GM12878 (cell line): ENCODE results near the gene RGL4. TPM values are rescaled to one million over a fixed set of nuclear protein-coding genes. Genes with fewer than 3 reads are reported as not detected.

Source experiments
- ATAC-seq: fragments of 200-7000 bp; cut with Tn5 transposase; 3 replicates; pipeline ENCODE4 v1.9.1; 2020; ENCODE audit warnings: mild to moderate bottlenecking, moderate library complexity
- BruUV-seq: library from RNA; stranded (reverse); fragments of 400-500 nt; replicated peaks from 2 replicates; lab custom pipeline; 2021; lab: Mats Ljungman, UMichigan
- CTCF ChIA-PET: fragments of 300-600 bp; sonication (Branson Sonifier 250); formaldehyde crosslinking; extraction: SDS; loops from one replicate; lab custom pipeline; 2021; ENCODE audit warnings: inconsistent platforms; lab: Yijun Ruan, JAX
- POLR2A ChIA-PET: fragments of 350-600 bp; formaldehyde crosslinking; extraction: SDS; loops from one replicate; lab custom pipeline; 2021; ENCODE audit warnings: inconsistent platforms; lab: Charles Lee
- RAD21 ChIA-PET: fragments of 300-600 bp; sonication (Branson Sonifier 250); formaldehyde crosslinking; loops from one replicate; lab custom pipeline; 2023; ENCODE audit warnings: antibody characterized with exemption; ENCODE audit not compliant: unreplicated experiment; lab: Charles Lee
- SMC1A ChIA-PET: fragments of 300-600 bp; sonication (Branson Sonifier 250); formaldehyde crosslinking; loops from one replicate; lab custom pipeline; 2023; ENCODE audit not compliant: unreplicated experiment, uncharacterized antibody; lab: Charles Lee
- DNase-seq: peaks from one replicate; pipeline ENCODE4 v3.0.0-alpha.2; 2011; ENCODE audit warnings: low read depth, low spot score
- FAIRE-seq: peaks from 3 replicates; lab custom pipeline; 2011; peaks lifted over from hg19 to GRCh38; lab: Jason Lieb, UNC
- H2AFZ ChIP-seq: 2 replicates; pipeline ENCODE4 v1.6.0; 2011; ENCODE audit warnings: low read depth, low read length, control low read depth; ENCODE audit not compliant: control insufficient read depth
- H3K27ac ChIP-seq: 2 replicates; pipeline ENCODE4 v1.5.1; 2011; ENCODE audit warnings: control low read depth; ENCODE audit not compliant: control insufficient read depth, insufficient read depth
- H3K27me3 ChIP-seq, 2 experiments: replicated peaks in 1 of 2; 2 replicates each; pipeline versions ENCODE4 v1.6.0 to v1.6.1; 2011; ENCODE audit warnings: low read length in 1 of 2; ENCODE audit not compliant: control insufficient read depth in 2 of 2, insufficient read depth in 2 of 2
- H3K36me3 ChIP-seq, 2 experiments: 2 replicates each; pipeline ENCODE4 v1.5.1; 2011; ENCODE audit warnings: low read length in 1 of 2; ENCODE audit not compliant: control insufficient read depth in 2 of 2, insufficient read depth in 2 of 2
- H3K4me1 ChIP-seq: 2 replicates; pipeline ENCODE4 v1.6.1; 2011; ENCODE audit warnings: mild to moderate bottlenecking, low read length, moderate library complexity, mixed read lengths; ENCODE audit not compliant: control insufficient read depth, insufficient read depth
- H3K4me2 ChIP-seq: 2 replicates; pipeline ENCODE4 v1.6.0; 2011; ENCODE audit warnings: control low read depth; ENCODE audit not compliant: control insufficient read depth, insufficient read depth
- H3K4me3 ChIP-seq: fragments of 200-600 bp; sonication (generic); 2 replicates; pipeline ENCODE4 v1.5.1; 2016
- H3K79me2 ChIP-seq: 2 replicates; pipeline ENCODE4 v1.6.0; 2011; ENCODE audit warnings: low read length; ENCODE audit not compliant: control insufficient read depth, insufficient read depth
- H3K9ac ChIP-seq: 2 replicates; pipeline ENCODE4 v1.8.0; 2011; ENCODE audit warnings: low read length, control low read depth, mixed read lengths; ENCODE audit not compliant: control insufficient read depth, insufficient read depth
- H3K9me3 ChIP-seq: replicated peaks from 3 replicates; pipeline ENCODE4 v1.5.1; 2011; ENCODE audit warnings: mild to moderate bottlenecking, low read length; ENCODE audit not compliant: control insufficient read depth, insufficient read depth
- H4K20me1 ChIP-seq: 2 replicates; pipeline ENCODE4 v1.6.0; 2011; ENCODE audit not compliant: control insufficient read depth, insufficient read depth
- ATF7 ChIP-seq: fragments of 450-650 bp; IDR thresholded peaks from 2 replicates; pipeline ENCODE4 v1.6.1; 2016; ENCODE audit warnings: low read depth, mild to moderate bottlenecking
- BHLHE40 ChIP-seq, 2 experiments: fragments of 450-650 bp in 1 of 2; IDR thresholded peaks; 2 replicates each; pipeline ENCODE4 v1.6.1; 2011 to 2017; ENCODE audit warnings: low read depth in 2 of 2, borderline replicate concordance in 1 of 2, improper control_type of control experiment in 1 of 2, low read length in 1 of 2, mild to moderate bottlenecking in 1 of 2
- EED ChIP-seq: sonication (generic); IDR thresholded peaks from 2 replicates; pipeline ENCODE4 v1.6.1; 2016; ENCODE audit warnings: antibody characterized with exemption, low read depth
- EZH2 ChIP-seq: IDR thresholded peaks from 2 replicates; pipeline ENCODE4 v1.6.1; 2012; ENCODE audit warnings: low read depth, mild to moderate bottlenecking, control low read depth, inconsistent platforms, low read length, borderline replicate concordance; ENCODE audit not compliant: control insufficient read depth
- IKZF1 ChIP-seq: fragments of 450-650 bp; conservative IDR thresholded peaks from 2 replicates; pipeline ENCODE4 v1.6.1; 2017; ENCODE audit warnings: antibody characterized with exemption, mild to moderate bottlenecking
- JUNB ChIP-seq: IDR thresholded peaks from 2 replicates; pipeline ENCODE4 v1.6.1; 2016; ENCODE audit warnings: antibody characterized with exemption, mild to moderate bottlenecking
- MYC ChIP-seq: IDR thresholded peaks from 2 replicates; pipeline ENCODE4 v1.6.1; 2011; ENCODE audit warnings: mild to moderate bottlenecking, low read length, moderate library complexity, inconsistent platforms; ENCODE audit not compliant: insufficient read depth, insufficient replicate concordance, insufficient read length, severe bottlenecking
- WGBS: methylation state at CpG from one replicate; pipeline ENCODE4 v1.1.6; 2016; ENCODE audit warnings: low lambda C conversion rate; ENCODE audit not compliant: insufficient replicate concordance, insufficient coverage; ENCODE audit errors: missing lambda C conversion rate; 5-methylcytosine and 5-hydroxymethylcytosine counted together
- in situ Hi-C: fragments of 300-500 bp; cut with MboI; formaldehyde crosslinking; loops from 9 replicates; pipeline ENCODE4 v1.14.3; 2018; ENCODE audit warnings: mixed read lengths
- intact Hi-C: fragments of 100-400 bp; cut with micrococcal nuclease; formaldehyde crosslinking; loops from one replicate; pipeline ENCODE4 v1.14.2; 2022; ENCODE audit not compliant: unreplicated experiment
- polyA plus RNA-seq, 11 experiments: library from polyadenylated mRNA; depleted of rRNA in 4 of 11; unstranded in 6 of 11; stranded (reverse) in 5 of 11; fragments of >200 nt; fragmentation: Nextera tagmentation in 4 of 11; fragmentation: Illumina TruSeq in 1 of 11; extraction: Ambion mirVana in 4 of 11; extraction: Trizol in 1 of 11; gene quantifications; 1 replicate in 1 of 11; 2 replicates in 10 of 11; pipeline versions ENCODE4 v1.2.1 to v1.2.3, GENCODE V29; 2011 to 2016; ENCODE audit warnings: inconsistent platforms in 2 of 11, missing spikeins in 2 of 11, low read depth in 1 of 11
- total RNA-seq, 4 experiments: library from RNA; depleted of rRNA in 3 of 4; stranded (reverse); fragments of >200 nt in 3 of 4; fragmentation: Illumina TruSeq in 1 of 4; extraction: Trizol in 1 of 4; gene quantifications; 2 replicates each; pipeline versions ENCODE4 v1.2.1 to v1.2.3, GENCODE V29; 2013 to 2021
- TF ChIP-seq, protein P1 (sequence below): fragments of 450-650 bp; IDR thresholded peaks from 2 replicates; pipeline ENCODE4 v1.6.1; 2017; ENCODE audit warnings: low read depth, mild to moderate bottlenecking, moderate library complexity

RGL4 gene
- total and polyA plus RNA-seq, 10 of the 15 experiments (the other 5 are each of a cell fraction or from before 2014, with no cell fraction given) = 1.4 to 9.0 (median 2.0) TPM; not detected in 1

DNA sequence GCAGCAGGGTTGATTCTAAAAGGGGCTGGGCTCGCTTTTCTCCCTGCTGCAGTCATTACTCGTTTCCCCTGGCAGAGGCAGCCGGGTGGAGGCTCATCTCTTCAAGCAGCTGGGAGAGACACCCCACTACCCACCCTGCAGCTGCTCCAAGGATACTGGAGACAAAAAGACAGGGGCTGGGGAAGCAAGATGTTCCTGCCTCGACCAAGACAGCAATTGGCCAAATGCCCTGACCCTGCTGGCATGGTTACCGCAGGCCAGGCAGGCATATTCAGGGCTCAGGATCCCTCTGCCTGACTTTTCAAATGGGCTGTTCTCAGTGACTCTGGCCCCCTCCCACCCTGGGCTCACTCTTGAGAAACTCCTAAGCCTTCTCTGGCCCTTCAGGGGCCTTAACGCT, 6.8 kb upstream of the RGL4 start:
- ChIA-PET POLR2A (no interaction called here), SMC1A (no interaction called here), RAD21 (no interaction called here), CTCF (no interaction called here)
- TF ChIP-seq MYC = no peak
- no peak for TF ChIP-seq BHLHE40 (IDR thresholded peaks at IDR 0.05; ENCODE audit: borderline replicate concordance in 1 of 2, low read depth in 2 of 2, low read length in 1 of 2)
- TF ChIP-seq JUNB = no peak
- TF ChIP-seq, protein P1, sequence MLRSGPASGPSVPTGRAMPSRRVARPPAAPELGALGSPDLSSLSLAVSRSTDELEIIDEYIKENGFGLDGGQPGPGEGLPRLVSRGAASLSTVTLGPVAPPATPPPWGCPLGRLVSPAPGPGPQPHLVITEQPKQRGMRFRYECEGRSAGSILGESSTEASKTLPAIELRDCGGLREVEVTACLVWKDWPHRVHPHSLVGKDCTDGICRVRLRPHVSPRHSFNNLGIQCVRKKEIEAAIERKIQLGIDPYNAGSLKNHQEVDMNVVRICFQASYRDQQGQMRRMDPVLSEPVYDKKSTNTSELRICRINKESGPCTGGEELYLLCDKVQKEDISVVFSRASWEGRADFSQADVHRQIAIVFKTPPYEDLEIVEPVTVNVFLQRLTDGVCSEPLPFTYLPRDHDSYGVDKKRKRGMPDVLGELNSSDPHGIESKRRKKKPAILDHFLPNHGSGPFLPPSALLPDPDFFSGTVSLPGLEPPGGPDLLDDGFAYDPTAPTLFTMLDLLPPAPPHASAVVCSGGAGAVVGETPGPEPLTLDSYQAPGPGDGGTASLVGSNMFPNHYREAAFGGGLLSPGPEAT = no peak
- TF ChIP-seq ATF7 = no peak
- no peak for TF ChIP-seq IKZF1
- TF ChIP-seq EZH2 = no peak
- no peak for TF ChIP-seq EED
- Histone ChIP-seq H4K20me1 (no peaks in the 10 kb centered on the region), H2AFZ (no peak overlapping the region), H3K36me3 (peaks cover 1 to 8% of the 10 kb centered on the region in 2 experiments; a peak in 3 of 4 replicates), H3K27me3 (no peaks in the 10 kb centered on the region), H3K4me1 (no peaks in the 10 kb centered on the region), H3K9ac (no peak overlapping the region), H3K4me2 (no peak overlapping the region), H3K27ac (no peak overlapping the region), H3K79me2 (no peaks in the 10 kb centered on the region), H3K4me3 (no peak overlapping the region), H3K9me3 (no peaks in the 10 kb centered on the region)
- 80% methylated on average over 6 of the region's 6 CpGs for WGBS
- no peak for ATAC-seq
- in situ Hi-C loops (no loop called here), intact Hi-C loops (no loop called here)
- FAIRE-seq = no peak
- no TSS peak for BruUV-seq
- DNase-seq = no peak
